HG03439 (cell line): Measurements from ENCODE around the gene DCTD.

Source experiments
- ATAC-seq: cut with Tn5 transposase; IDR thresholded peaks from one replicate; pipeline ENCODE4 v1.9.1; 2021; ENCODE audit warnings: mild to moderate bottlenecking, moderate library complexity; ENCODE audit not compliant: unreplicated experiment

Gene DCTD

DNA sequence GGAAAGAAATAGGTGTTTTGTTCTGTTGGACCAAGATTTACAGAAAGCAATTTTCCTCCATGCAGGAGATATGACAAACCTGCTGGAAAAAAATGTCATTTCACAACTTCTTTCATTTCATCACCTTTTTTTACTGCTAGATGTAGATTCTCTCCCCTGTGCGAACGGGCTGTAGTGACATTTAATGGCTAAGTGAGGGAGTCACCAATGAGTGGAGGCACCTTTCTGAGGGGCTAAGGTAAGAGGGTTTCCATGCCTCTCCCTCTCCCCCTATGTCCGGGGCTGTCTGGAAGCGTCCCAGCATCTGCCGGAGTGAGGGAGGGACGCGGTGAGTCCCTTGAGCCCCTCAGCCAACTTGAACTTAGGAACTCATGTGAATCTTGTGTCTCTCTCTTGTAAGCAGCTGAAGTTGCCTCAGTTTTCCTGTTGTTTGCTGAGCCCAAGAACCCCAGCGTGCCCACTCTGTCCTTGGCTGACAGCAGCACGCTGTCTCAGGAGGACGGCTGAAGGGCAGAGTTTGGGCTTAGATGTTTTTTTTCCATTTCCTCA, 42.3 kb downstream of the DCTD start:
- no peak for ATAC-seq

DNA sequence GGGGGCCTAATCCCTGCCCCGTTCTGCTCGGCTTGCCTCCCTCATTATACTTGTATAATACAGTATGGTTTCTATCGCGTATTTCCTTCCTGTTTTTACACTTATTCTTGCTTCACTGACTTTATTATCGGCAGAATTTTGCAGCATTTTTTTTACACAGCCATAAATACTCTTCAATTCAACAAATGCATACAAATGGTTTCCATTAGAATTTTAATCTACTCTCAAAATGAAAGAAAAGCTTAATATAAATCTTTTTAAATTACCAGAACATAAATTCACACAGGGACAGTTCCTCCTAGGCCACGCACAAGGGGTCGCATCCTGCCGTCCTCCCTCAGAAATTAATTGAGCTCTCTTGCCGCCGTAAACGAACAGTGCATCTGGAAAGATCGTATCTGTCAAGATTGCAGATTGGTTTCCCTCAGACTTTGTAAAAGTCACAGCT, 42.9 kb downstream of the DCTD start:
- ATAC-seq = no peak

DNA sequence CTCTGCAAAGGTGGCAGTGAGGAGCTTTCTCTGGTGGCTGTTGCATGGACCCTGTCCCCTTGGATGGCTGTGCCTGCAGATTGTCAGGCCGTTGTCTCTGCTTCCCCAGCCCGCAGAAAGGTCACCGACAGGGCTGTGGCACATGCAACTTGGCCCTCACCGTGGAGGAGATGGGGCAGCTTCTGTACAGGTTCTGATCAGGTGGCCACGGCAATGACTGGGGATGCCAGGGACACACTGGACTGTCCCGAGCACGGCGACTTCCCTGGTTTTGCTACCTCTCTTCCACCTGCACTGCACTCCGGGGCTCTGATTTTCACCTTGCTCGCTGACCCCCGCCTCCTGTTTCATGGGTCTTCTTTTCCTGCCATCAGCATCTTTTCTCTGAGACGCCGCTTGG, 43.5 kb downstream of the DCTD start:
- no peak for ATAC-seq

DNA sequence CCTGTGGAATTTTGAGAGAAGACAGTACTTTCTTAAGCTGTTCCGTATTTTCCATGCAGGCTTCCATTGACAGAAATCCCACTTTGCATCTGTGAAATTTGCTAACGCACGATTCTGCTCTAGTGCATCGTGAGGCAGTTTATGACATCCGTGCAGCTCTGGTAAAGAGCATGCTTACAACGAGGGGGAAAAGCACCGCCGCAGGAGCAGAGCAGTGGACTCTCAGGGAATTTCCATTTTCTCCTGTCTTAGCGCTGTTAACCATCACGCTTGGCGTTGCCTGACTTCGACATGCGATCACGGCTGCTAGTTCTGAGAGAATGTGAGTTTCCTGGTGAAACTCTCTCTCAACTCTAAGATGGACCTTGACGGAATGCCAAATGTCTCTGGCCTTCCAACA, 43.9 kb downstream of the DCTD start:
- ATAC-seq = no peak

DNA sequence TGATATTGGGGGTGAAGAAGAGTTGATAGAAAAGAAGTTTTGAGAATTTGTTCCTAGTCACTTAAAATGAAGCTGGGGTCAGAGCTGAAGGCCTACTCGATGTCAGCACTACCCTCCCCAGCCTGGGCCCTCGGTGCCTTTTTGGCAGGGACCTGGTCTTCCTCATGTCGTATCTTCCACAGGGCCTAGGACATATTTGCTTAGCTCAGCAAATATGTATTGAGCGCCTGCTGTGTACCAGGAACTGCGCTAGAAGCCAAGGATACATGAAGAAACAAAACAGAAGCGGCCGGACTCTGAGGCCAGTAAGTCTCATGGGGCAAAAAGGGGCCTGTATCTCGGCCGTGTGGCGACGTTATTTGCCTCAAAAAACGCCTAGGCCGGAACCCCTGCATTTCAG, 44.3 kb downstream of the DCTD start:
- no peak for ATAC-seq

DNA sequence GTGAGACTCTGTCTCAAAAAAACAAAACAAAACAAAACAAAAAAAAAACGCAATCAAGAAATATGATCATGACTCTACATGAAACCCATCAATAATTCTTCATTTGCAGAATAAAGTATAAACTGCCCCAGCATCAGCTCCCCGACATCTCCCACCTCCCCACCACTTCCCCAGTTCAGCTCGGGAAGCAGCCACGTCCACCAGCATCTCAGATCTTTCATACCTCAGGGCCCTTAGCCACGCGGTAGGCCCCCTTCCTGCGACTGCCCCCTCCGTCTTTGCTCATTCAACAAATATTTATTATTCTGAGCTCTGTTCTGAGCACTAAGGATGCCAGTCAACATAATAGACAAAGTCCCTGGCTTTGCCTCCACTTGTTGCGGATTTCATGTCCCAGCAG, 45.6 kb downstream of the DCTD start:
- ATAC-seq = no peak

DNA sequence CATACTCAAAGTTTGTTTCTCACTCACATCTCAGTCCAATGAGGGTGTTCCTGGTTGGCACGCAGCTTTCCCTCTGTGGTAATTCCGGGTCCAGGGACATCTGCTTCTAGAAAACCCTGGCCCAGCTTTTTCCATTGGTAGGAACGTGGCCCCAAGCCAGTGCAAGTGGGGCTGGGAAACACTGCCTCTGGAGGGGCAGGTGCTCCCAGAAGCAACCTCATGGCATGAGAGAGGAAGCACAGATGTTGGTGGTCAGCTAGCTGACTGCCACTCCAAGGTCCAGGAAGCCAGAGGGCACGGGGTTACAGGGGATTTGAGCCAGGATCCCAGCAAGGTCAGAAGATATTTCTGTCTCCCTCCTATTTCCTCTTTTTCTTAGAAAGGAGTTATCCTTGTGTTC, 47.5 kb downstream of the DCTD start:
- ATAC-seq = no peak

DNA sequence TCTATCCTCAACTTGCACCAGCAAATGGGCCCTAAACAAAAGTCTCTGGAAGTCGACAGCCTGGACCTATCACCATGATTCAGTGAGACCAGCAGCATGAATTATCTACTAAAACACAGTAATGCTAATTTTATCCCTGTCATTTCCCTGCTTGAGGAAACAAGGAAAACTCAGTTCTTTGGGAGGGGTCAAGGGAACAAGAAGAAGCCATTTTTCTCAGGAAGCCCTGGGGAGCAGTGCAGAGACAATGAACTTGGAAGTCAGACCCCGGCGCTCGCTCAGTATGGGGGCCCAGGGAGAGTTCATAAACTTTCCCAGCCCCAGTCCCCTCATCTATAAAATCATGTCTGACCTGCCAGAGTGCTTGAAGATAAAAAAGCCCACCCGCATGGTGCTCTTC, 50.4 kb downstream of the DCTD start:
- no peak for ATAC-seq

DNA sequence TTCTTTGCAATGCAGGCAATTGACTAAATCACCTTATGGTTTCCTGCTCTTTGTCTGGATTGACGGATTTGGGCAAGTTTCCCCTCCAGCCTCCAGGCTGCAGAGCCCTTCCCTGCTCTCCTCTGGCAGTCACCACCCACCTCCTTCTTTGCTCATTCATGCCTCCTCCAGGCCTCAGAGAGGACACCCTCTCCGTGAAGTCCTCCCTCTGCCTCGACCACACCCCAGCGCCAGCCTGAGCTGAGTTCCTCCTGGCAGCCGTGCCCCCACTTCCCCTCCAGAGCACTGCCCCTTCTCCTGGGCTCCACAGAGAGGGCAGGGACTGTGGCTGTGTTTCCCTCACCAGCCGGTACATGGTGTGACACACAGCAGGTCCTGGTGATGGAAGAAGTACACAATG, 53.7 kb downstream of the DCTD start:
- ATAC-seq = no peak

DNA sequence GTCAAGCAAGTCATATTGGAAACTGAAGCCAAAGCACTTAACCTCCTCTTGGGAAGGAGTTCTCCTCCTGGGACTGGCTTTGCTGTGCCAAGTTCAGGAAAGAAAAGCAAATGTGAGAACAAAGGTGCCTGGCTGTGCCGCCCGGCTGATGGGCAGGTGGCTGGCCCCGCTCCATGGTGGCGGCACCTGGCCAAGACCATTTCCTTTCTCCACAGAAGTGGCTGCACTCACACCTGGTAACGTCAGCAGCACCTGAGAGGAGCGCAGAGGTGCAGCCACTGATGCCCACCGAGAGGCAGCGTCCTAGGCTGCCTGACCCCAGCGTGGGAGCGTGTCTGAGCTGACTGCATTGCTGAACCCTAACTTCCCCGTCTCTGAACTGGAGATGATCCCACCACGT, 54.3 kb downstream of the DCTD start:
- ATAC-seq = no peak

DNA sequence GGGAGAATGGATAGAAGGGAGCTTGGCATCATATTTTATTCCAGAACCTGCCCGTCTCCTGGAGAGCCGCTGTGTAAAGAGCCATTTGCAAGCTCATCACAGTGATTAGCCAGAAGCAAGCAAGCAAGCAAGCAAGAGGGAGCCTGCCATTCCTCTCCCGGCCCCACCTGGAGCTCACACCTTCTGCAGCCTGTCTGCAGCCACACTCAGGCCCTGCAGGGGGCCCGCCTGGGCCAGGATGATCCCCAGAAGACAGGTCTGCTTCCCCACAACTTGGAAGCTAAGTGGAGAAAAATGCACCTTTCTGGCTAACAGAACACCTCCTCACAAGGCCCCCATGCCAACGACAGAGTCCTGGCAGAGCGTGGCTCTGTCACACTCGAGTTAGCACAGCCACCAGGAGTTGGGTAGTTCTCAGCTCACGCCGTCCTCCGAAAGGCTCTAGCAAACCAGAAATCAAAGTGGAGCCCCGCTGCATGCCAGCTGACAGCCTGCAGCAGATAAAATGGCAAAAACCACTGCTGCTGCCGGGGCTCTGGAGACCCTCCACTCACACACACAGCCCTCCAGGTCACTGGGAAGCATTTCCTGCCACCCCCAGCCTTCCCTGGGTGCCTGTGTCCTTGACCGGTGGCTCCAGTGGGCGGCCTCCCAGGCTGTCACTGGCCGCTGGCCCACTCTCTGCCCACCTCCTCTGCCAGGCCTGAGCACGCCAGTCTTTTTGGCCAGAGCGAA, 54.9 kb downstream of the DCTD start:
- no peak for ATAC-seq

DNA sequence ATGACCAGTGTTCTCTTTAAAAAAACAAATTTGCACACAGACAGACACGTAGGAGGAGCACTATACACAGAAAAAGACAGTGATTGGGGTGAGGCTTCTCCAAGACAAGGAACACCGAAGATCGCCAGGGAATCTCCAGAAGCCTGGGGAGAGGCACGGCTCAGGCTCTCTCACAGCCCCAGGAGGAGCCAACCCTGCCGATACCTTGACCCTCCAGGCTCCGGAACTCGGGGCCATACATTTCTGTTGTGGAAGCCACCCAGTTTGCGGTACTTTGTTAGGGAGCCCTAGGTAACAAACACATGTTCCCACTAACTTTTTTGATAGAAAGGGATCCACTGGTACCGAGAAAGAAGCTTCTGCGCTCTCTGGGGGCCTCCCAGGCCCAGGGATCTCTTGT, 55.8 kb downstream of the DCTD start:
- ATAC-seq = no peak

DNA sequence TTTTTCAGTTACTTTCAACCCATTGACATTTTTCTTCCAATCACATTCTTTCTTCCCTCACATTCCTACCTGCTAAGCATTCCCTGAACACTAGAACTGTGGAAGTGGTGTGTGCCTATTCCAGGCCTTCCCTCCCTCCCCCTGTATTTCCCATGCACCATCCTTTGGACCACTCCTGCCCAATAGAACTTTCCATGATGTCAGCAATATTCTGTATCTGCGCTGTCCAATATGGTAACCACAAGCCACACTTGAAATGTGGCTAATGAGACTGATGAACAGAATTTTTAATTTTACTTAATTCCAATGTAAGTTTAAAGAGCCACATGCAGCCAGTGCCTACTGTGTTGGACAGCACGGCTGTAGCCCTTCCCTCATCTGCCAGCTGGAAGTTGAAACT, 57.5 kb downstream of the DCTD start:
- no peak for ATAC-seq

DNA sequence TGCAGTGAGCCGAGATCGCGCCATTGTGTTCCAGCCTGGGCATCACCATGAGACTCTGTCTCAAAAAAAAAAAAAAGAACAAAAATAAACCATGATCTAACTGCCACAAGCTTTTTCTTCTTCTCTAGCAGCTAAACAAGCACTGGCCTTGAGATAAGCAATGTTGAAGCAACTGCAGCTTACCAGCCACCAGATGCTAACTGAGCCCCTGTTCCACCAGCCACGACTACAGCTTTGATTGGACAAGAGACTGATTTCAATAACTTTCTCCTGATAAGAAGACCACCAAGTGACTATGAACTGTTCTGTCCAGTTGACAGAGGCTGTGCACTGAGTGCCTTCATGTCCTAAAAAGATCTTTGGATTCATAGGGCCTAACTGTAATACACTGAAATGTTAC, 58.5 kb downstream of the DCTD start:
- no peak for ATAC-seq

DNA sequence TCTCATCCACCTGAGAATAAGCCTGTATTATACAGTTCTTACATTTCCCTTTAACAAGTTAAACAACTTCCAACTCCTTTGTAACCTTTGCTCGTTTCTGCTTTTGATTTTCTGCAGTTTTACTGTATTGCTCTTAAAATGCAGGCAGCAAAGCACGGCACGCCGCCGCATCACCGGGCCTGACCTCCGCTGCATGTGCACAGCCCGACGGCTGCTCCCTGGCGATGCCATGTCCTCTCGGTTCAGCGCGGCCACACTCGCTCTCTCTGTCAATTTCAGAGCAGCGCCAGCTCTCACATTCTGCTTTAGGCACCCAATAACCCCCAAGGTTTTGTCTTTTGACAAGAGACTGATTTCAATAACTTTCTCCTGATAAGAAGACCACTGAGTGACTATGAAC, 60.3 kb downstream of the DCTD start:
- ATAC-seq = no peak

DNA sequence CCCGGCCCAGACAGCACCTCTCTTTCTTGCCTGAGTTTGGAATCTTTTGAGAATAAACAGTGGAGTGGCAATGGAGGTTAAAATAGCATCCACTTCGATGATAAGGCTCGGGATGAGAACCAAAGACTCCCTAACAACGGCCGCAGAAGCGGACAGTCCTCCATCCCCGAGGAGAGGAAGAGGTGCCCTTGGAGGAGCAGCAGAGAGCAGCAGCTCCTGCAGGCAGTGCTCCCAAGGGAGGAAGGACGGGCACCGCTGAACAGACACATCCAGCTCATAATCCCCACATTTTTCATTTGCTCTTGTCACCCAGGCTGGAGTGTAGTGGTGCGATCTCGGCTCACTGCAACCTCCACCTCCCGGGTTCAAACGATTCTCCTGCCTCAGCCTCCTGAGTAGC, 61.3 kb downstream of the DCTD start:
- no peak for ATAC-seq

DNA sequence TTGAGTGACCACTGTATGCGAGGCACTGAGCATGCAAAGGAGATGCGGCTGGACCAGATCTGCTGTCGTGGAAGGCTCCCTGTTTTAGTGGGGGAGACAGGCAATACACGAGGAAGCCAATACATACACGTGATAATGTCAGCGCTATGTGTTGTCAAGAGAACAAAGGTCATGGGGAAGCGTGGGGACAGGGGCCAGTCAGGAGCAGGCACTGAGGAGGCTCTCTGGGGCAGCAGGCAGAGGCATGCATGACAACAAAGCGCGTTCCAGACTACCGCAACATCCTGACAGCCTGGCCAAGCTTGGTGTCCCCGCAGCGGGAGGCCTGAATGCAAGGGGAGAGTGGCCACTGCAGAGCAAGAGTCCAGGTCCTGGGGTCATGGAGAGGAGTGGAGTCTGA, 61.9 kb downstream of the DCTD start:
- ATAC-seq = no peak

DNA sequence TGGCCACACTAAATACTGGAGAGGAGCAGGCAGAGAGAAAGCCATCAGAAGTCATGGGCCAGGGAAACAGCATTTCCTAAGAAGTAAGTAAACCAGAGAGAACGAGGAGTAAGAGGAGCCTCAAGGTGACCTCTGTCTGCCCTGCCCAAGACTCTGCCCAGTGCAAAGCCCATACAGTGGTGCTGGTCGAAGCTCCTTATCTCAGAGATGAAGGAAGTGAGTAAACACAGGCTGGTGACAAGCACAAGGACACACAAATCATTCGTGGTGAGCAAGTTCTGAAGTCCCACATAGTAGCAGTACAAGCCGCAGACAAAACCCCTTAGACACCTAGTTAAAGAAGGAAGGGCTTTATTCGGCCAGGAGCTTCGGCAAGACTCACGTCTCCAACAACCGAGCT, 62.7 kb downstream of the DCTD start:
- no peak for ATAC-seq

DNA sequence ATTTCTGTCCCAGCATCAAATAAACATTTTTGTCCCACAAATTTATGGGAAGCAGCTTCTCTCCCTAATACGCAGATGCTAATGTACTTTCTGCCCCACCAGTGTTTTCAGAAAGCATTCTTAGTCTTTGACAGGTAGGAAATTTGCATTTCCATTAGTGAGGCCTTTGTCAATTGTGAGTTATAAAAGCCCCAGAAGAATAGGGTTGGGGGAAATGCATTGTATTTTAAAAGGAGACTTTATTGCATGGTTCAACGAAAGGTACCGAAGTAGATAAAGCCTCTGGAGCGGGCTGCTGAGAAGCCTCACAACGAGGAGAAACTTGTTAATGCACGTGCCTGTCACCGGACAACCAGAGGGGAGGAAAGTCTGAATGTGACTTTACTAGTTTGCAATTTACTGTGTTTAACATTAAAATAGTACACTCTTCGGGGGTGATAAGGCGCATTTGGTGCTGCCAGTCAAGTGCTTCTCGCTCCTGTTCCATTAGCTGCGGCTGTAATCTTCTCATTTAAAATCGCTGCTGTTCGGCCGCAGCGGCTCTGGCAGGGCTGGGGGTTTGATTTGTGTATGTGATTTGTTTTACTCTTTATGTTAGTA, 63.4 kb downstream of the DCTD start:
- no peak for ATAC-seq

DNA sequence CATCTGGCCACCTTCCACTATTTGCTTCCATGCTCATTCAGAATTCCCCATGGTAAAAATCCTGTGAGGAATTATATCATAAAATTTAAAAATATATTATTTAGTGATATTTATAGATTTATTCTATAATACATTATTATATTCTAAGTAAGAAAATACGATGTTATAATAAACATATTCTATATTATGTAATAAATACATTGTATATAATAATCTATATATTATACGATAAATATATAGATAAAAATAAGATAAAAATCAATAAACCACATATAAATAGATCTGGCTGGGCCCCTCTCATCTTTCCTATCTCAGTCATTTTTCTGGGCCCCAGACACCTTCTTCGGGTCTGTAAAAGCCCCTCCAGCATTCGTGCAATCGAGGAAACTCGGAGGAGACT, 68.5 kb downstream of the DCTD start:
- no peak for ATAC-seq

DNA sequence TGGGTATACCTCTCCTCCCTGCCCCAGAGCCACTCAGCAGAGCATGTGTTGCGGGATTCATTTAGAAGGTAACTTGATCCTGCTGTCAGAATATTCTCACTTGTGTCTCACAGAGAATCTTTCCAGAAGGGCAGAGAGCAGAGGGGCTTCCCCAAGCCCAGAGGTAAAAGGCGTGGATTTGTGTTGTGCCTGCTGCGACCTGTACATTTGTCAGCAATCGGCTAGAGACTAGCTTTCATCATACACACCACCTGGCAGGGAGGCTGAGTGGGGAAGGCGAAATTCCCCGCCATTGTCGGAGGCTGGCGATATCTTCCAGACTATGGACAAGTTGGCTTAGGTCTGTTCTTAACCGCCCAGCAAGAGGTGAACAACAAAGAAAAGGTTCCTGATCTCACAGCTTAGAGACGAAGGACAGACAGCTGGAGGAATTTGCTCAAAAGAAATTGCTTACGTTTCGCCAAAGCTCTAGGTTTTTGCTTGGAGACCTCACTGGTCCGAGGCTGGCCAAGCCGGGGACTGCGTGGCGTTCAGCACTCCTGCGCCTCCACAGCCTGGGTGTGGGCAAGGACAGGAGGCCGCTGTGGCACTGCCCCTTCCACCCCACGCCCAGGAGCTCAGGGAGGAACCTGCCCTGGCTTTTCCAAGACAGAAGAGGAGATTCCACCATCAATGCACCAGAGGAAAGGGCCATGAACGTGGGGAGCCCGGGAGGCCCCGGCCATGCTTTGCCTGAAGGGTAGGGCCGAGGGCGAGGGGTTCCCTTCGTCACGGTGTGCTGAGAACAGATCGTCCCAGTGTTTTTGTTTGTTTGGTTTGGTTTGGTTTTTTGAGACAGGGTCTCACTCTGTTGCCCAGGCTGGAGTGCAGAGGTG, 69.4 kb downstream of the DCTD start:
- ATAC-seq = no peak

DNA sequence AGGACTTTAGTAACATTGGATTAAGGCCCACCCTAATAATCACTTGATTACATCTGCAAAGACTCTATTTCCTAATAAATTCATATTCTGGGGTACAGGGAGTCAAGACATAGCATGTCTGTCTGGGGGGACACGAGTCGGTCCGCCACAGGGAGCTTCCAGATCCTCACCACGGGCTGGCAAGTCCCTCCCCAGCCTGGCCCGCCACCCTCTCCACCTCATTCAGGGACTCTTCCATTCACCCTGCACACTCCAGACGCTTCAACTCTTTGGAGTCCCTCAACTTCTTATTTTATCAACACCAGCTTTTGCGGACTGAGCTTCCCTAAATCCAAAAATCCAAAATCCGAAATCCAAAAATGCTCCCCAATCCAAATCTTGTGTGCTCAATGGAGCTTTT, 71.2 kb downstream of the DCTD start:
- no peak for ATAC-seq
